ES-I3 (cell line): ENCODE measurements around the gene ABCF2.

Experiments used
- H3K36me3 ChIP-seq: 2 replicates; pipeline ENCODE4 v1.6.1; 2013; ENCODE audit warnings: mild to moderate bottlenecking, low read length, control low read depth, moderate library complexity; ENCODE audit not compliant: insufficient read depth
- H3K4me1 ChIP-seq: 2 replicates; pipeline ENCODE4 v1.6.1; 2013; ENCODE audit warnings: mild to moderate bottlenecking, control low read depth, low read length; ENCODE audit not compliant: insufficient read depth
- H3K9ac ChIP-seq: 2 replicates; pipeline ENCODE4 v1.6.1; 2013; ENCODE audit warnings: low read depth, mild to moderate bottlenecking, low read length, moderate library complexity
- H3K9me3 ChIP-seq: 2 replicates; pipeline ENCODE4 v1.6.1; 2013; ENCODE audit warnings: mild to moderate bottlenecking, low read length, moderate library complexity; ENCODE audit not compliant: control insufficient read depth, insufficient read depth

The ABCF2 gene

GRCh38 chr7:151231080-151231479 is 4.1 kb upstream of the ABCF2 start:
- Histone ChIP-seq H3K9ac (no peak overlapping the region), H3K36me3 (no peaks in the 10 kb centered on the region; the same call in 1 of the 2 replicates), H3K4me1 (no peaks in the 10 kb centered on the region; the same call in 1 of the 2 replicates), H3K9me3 (no peaks in the 10 kb centered on the region)

DNA sequence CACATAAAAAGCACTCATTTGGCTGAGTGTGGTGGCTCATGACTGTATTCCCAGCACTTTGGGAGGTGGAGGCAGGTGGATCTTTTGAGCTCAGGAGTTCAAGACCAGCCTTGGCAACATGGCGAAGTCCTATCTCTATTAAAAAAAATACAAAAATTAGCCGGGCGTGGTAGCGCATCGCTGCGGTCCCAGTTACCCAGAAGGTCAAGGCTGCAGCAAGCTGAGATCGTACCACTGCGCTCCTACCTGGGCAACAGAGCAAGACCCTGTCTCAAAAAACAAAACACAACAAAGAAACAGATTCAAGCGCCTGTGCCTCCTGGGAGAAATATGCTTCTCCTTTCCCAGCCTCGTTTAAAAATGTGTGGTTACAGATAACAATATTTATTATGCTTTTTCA is 2.2 kb upstream of the ABCF2 start:
- Histone ChIP-seq H3K36me3 (peaks cover 3% of the 10 kb centered on the region), H3K9me3 (no peaks in the 10 kb centered on the region), H3K9ac (no peak overlapping the region), H3K4me1 (no peaks in the 10 kb centered on the region; the same call in 1 of the 2 replicates)

GRCh38 chr7:151228024-151228866 is 1.2 kb upstream of the ABCF2 start:
- Histone ChIP-seq H3K4me1 (no peaks in the 10 kb centered on the region), H3K9me3 (no peaks in the 10 kb centered on the region), H3K36me3 (peaks cover 4% of the 10 kb centered on the region; the same call in 1 of the 2 replicates), H3K9ac (peak overlapping the region; percentile 95)

GRCh38 chr7:151226560-151226874 is 488 bp downstream of the ABCF2 start:
- peaks cover 9% of the 10 kb centered on the region for H3K36me3 ChIP-seq
- H3K9ac ChIP-seq, result peak overlapping the region; percentile 95
- H3K4me1 ChIP-seq, result no peaks in the 10 kb centered on the region
- H3K9me3 ChIP-seq, result no peaks in the 10 kb centered on the region

DNA sequence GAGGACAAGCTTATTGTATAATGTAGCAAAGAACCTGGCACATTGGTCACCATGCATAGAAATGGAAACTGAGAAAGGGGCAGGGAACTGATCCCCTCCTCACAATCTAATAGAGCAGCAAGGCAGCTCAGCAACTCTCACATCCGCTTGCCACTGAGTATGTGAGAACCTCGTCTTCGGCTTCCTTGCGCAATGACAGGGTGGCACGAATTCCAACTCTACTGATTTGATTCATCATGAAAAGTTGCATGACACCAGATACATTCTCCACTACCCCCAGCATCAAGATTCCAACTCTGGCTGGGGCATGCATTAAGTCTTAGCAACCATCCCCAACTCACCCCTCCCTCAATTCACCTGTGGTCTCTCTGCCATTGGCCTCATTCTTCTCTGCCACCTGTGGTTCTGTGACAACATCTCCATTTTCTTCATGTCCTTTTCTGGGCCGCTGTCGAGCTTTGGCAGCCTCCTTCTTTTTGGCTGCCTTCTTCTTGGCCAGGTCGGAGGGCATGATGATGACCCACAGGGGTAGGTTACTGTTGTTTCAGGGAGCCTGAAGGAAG is 976 bp downstream of the ABCF2 start:
- H3K36me3 ChIP-seq, result peaks cover 11% of the 10 kb centered on the region
- H3K9ac ChIP-seq, result peak overlapping the region; percentile 95; the same call in 1 of the 2 replicates

DNA sequence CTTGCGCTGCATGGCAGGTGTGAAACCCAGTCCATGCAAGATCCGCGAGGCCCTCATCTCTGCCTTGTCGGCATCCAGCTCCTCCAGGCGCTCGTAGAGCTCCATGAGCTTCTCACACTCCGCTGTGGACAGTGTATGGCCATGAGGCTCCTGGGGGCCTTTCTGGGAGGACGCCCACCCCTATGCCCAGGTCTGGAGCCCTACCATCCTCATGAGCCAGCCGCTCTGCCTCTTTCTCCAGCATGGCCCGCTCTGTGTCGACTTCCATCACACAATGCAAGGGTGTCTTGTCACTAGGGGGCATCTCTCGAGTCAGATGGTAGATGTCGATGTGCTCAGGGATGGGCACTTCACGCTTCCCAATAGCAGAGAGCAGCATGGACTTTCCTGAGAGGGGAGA is 3.3 kb downstream of the ABCF2 start:
- H3K9me3 ChIP-seq, result no peaks in the 10 kb centered on the region
- H3K36me3 ChIP-seq, result peaks cover 24% of the 10 kb centered on the region
- no peaks in the 10 kb centered on the region for H3K4me1 ChIP-seq
- no peak overlapping the region for H3K9ac ChIP-seq

More for the DNA sequence above, 976 bp downstream of the ABCF2 start:
- Histone ChIP-seq H3K9me3 (no peaks in the 10 kb centered on the region), H3K4me1 (no peaks in the 10 kb centered on the region)

DNA sequence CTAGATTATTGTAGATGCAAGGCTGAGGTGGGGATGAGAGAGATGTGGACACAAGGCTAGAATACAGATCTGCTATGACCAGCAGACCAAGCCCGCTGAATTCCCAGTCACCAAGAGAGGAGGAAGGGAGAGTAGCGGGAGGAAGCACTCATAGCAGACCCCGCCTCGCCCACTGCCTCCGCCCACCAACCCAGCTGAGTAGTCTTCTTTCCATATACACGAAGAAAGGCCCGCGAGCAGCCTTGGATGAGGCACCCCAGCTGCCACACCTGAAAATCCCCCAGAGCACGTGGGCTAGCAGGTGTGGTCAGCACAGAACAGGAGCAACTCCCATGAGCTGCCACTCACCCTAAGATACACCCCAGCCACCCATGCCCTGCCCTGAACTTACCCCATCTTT is 8.8 kb downstream of the ABCF2 start:
- no peaks in the 10 kb centered on the region for H3K9me3 ChIP-seq
- no peaks in the 10 kb centered on the region for H3K4me1 ChIP-seq
- peaks cover 43% of the 10 kb centered on the region for H3K36me3 ChIP-seq
- no peak overlapping the region for H3K9ac ChIP-seq

GRCh38 chr7:151215396-151215795 is 11.6 kb downstream of the ABCF2 start:
- H3K4me1 ChIP-seq, result 0 out of 2 replicates have a peak, but pooled peaks cover 7% of the 10 kb centered on the region
- no peaks in the 10 kb centered on the region for H3K9me3 ChIP-seq
- peaks cover 32% of the 10 kb centered on the region for H3K36me3 ChIP-seq
- H3K9ac ChIP-seq, result no peak overlapping the region

- H3K9me3 ChIP-seq, result no peaks in the 10 kb centered on the region
- 0 out of 2 replicates have a peak, but pooled peaks cover 7% of the 10 kb centered on the region for H3K4me1 ChIP-seq
- H3K36me3 ChIP-seq, result peaks cover 25% of the 10 kb centered on the region
- no peak overlapping the region for H3K9ac ChIP-seq
Observed at GRCh38 chr7:151213826-151214225, 13.2 kb downstream of the ABCF2 start.

GRCh38 chr7:151212626-151213025 is 14.4 kb downstream of the ABCF2 start:
- H3K9ac ChIP-seq, result no peak overlapping the region
- no peaks in the 10 kb centered on the region for H3K9me3 ChIP-seq
- H3K36me3 ChIP-seq, result peaks cover 16% of the 10 kb centered on the region
- 0 out of 2 replicates have a peak, but pooled peaks cover 7% of the 10 kb centered on the region for H3K4me1 ChIP-seq

- peaks cover 12% of the 10 kb centered on the region for H3K36me3 ChIP-seq
- no peak overlapping the region for H3K9ac ChIP-seq
- H3K4me1 ChIP-seq, result 0 out of 2 replicates have a peak, but pooled peaks cover 7% of the 10 kb centered on the region
- H3K9me3 ChIP-seq, result no peaks in the 10 kb centered on the region
Observed at GRCh38 chr7:151211155-151211772, 15.7 kb downstream of the ABCF2 start.

DNA sequence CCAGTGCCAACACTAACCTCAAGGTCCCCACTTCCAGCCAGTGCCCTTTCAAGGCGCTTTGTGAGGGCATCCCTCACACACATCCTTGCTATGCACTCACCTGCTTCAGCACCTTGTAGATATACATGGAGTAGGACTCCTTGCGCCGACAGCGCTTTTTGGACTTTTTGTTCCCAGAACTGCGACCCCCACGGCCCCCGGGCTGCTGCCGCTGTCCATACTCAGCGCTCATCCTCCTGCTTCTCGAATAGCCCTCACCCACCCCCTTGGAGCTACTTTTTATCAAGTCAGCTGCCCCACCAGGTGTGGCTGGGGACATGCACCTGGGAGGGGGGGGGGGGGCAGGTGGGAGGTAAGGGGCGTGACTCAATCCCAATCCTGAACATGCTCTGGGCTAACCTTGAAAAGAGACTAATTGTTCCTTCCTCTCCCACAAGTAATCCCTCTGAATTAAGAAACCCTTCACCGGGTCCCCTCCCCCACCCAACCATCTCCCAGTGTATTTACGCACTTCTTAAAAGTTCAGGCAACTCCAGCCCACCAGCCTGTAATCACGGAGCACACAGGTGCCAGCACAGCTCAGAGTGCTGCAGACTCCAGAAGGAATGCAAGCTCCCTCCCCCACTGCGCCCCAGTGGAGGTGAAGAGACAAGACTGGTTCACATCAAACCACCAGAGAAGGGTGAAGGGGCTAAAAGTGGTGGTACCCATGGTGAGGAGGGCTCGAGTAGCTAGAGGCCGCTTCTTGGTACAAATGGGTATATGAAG is 16.7 kb downstream of the ABCF2 start, which contains the start of gene H2BK1:
H2BK1 (minus strand) TSS at position 402 of the 768 bp plus-strand sequence; CDS start at position 232, 170 bp downstream.
- no peaks in the 10 kb centered on the region for H3K9me3 ChIP-seq
- peaks cover 2% of the 10 kb centered on the region; the same call in 1 of the 2 replicates for H3K36me3 ChIP-seq
- H3K9ac ChIP-seq, result no peak within 1 kb of the TSS
- 0 out of 2 replicates have a peak, but pooled peaks cover 7% of the 10 kb centered on the region for H3K4me1 ChIP-seq

GRCh38 chr7:151209588-151209987 is 17.4 kb downstream of the ABCF2 start:
- no peaks in the 10 kb centered on the region; the same call in 1 of the 2 replicates for H3K36me3 ChIP-seq
- H3K4me1 ChIP-seq, result 0 out of 2 replicates have a peak, but pooled peaks cover 7% of the 10 kb centered on the region
- no peaks in the 10 kb centered on the region for H3K9me3 ChIP-seq
- no peak overlapping the region for H3K9ac ChIP-seq
